Heart left ventricle (tissue), 16 donors: ENCODE measurements around the gene MAPK13. TPM values are rescaled to one million over a fixed set of nuclear protein-coding genes. Genes with fewer than 3 reads are reported as not detected.

Experiments
- ATAC-seq, 4 donors: fragments of 200-7000 bp; cut with Tn5 transposase; one replicate each; pipeline ENCODE4 v1.9.1; 2020 to 2022; ENCODE audit warnings: moderate library complexity in 4 of 4, mild to moderate bottlenecking in 3 of 4, moderate number of reproducible peaks in 1 of 4
- DNase-seq, 5 donors: peaks; one replicate each; pipeline ENCODE4 v3.0.0-alpha.2; 2020
- H3K27ac ChIP-seq, 12 donors: fragments of 200-600 bp; sonication (generic) in 4 of 12; one replicate each; pipeline versions ENCODE4 v1.5.0 to v1.8.0; 2016 to 2022; ENCODE audit warnings: mild to moderate bottlenecking in 2 of 12
- H3K27me3 ChIP-seq, 9 donors: fragments of 200-600 bp; sonication (generic) in 2 of 9; one replicate each; pipeline versions ENCODE4 v1.5.1 to v1.8.0; 2016 to 2022; ENCODE audit warnings: mild to moderate bottlenecking in 3 of 9
- H3K36me3 ChIP-seq, 9 donors: fragments of 200-600 bp; sonication (generic) in 2 of 9; one replicate each; pipeline versions ENCODE4 v1.5.0 to v1.8.0; 2018 to 2022; ENCODE audit warnings: mild to moderate bottlenecking in 2 of 9
- H3K4me1 ChIP-seq, 12 donors: fragments of 200-600 bp; sonication (generic) in 4 of 12; one replicate each; pipeline versions ENCODE4 v1.5.0 to v1.8.0; 2016 to 2022; ENCODE audit warnings: mild to moderate bottlenecking in 3 of 12
- H3K4me3 ChIP-seq, 12 donors: fragments of 200-600 bp; sonication (generic) in 4 of 12; one replicate each; pipeline versions ENCODE4 v1.5.0 to v1.8.0; 2017 to 2022; ENCODE audit warnings: mild to moderate bottlenecking in 9 of 12, moderate library complexity in 4 of 12
- H3K9me3 ChIP-seq, 12 donors: fragments of 200-600 bp; sonication (generic) in 4 of 12; one replicate each; pipeline versions ENCODE4 v1.5.0 to v1.8.0; 2016 to 2022; ENCODE audit warnings: mild to moderate bottlenecking in 1 of 12
- CTCF ChIP-seq, 12 donors: fragments of 200-600 bp; sonication (generic) in 4 of 12; IDR thresholded peaks; one replicate each; pipeline versions ENCODE4 v1.5.0 to v1.8.0; 2018 to 2022; ENCODE audit warnings: antibody characterized with exemption in 12 of 12, mild to moderate bottlenecking in 5 of 12
- POLR2A ChIP-seq, 2 donors: fragments of 450-650 bp; IDR thresholded peaks; one replicate each; pipeline ENCODE4 v1.6.1; 2017; ENCODE audit warnings: antibody characterized with exemption in 2 of 2, mild to moderate bottlenecking in 2 of 2, moderate library complexity in 2 of 2
- WGBS, 4 donors: extraction: QIAGEN DNeasy Blood & Tissue Kit in 2 of 4; methylation state at CpG; one replicate each; pipeline versions ENCODE4 v1.1.5 to v1.1.7; 2013 to 2018; 5-methylcytosine and 5-hydroxymethylcytosine counted together
- intact Hi-C, 10 donors: fragments of 100-400 bp; cut with DNase I; formaldehyde crosslinking; loops; one replicate each; pipeline versions ENCODE4 v1.11.1 to v1.14.2; 2022
- polyA plus RNA-seq, 2 donors: library from polyadenylated mRNA; stranded (reverse); fragments of 200-250 nt; gene quantifications; one replicate each; pipeline ENCODE4 v1.2.3, GENCODE V29; 2013
- total RNA-seq, 9 donors: library from RNA; depleted of rRNA in 2 of 9; stranded (reverse); fragments of >200 nt in 2 of 9; fragmentation: NEBNext Ultra II Directional in 3 of 9; extraction: Animal tissue kit (Norgen Biotek cat#: 25700) in 3 of 9; gene quantifications; one replicate each; pipeline versions ENCODE4 v1.1.0 to v1.2.4, GENCODE V29; 2016 to 2023
- donor health status: ischemic (EF 13 %, LVEDD 7.1; RV severe dilation, severe dysfunction).
- donor health status: healthy with polysubstance abuse.
- donor health status: DM: no; HTN: yes; CAD: no.
- donor health status: DM: no; HTN: no; CAD: no.
- donor health status: ischemic (EF 25% LVEDD 6.9; RV normal size, moderate dysfunction).
- donor health status: ischemic (EF 25% LVEDD 5.7; RV mildly dilated, moderate dysfunction).
- donor health status: healthy.
- donor health status: DM: yes; HTN: yes; CAD: no.
- donor health status: ischemic (EF 35%, LVEDD 5.7; RV mildly dilated, moderate dysfunction).
- donor health status: nonischemic (EF 11% LVEDD 7.7; RV severe dilation, severe dysfunction).
- donor health status: DM: yes; HTN: yes; CAD: no.
- donor health status: PGD.
- donor health status: ischemic (EF 29% LVEDD 5.4; RV normal size, mild dysfunction).
- donor health status: nonischemic (EF 23%, LVEDD 6.1; RV moderate dilation, normal function).

Gene MAPK13
- total and polyA plus RNA-seq, 11 donors, result 0.24 to 16.8 (median 0.56) TPM

DNA sequence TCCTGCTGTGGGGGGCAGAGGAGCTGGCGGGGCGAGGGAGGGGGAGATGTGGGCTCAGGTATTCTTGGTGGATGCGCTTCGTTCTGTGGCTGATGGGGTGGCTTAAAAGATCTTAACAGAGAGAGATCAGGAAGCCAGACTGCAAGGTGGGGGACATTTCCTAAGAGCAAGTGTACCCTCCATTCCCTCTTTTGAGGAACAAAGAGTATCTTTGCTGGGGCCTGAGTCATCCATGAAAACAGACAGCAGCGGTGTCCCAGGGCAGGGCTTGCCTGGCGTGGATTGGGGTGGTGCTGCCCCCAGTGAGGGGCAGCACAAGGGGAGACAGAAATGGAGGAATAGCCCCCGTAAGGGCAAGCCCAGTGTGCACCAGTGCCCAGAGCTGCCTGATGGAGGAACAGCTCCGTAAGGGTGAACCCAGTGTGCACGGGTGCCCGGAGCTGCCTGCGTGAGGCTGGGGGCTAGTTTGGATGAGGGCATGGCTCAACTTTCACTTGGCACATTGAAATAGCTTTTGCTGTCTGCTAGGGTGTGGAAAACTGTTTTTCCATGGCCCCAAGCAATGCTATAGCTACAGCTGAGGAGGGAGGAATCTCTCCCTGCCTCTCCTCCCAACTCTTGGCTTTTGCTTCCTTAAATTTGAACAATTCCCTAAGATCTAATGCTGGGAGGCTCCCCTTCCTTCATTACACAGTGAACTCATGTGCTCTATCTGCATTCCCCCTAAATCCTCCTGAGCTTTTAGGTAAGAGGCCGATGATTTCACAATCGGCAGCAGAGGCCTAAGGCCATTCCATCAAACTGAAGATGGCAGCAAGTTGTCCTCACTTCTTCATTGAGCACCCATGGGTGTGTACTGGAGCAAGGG lies 12.9 kb downstream of the MAPK13 start:
- ATAC-seq (no peak), DNase-seq (no peak)
- WGBS, 4 donors, result 91 to 95% (median 93%) methylated on average over 13 of the region's 13 CpGs
- no peak overlapping the region for H3K27ac ChIP-seq
- peaks cover 0 to 35% (median 0%) of the 10 kb centered on the region in 12 donors for H3K4me1 ChIP-seq
- no peaks in the 10 kb centered on the region for H3K27me3 ChIP-seq
- intact Hi-C loops, result no loop called here
- no peaks in the 10 kb centered on the region for H3K9me3 ChIP-seq
- no peak overlapping the region for H3K4me3 ChIP-seq
- no peak for TF ChIP-seq CTCF (IDR thresholded peaks at IDR 0.05)
- no peak for TF ChIP-seq POLR2A (IDR thresholded peaks at IDR 0.05)
- peaks cover 0 to 16% (median 0%) of the 10 kb centered on the region in 9 donors for H3K36me3 ChIP-seq

GRCh38 chr6:36145495-36145894 lies 15.2 kb downstream of the MAPK13 start:
- no peaks in the 10 kb centered on the region for H3K36me3 ChIP-seq
- no peak for ATAC-seq
- H3K9me3 ChIP-seq, result no peaks in the 10 kb centered on the region
- TF ChIP-seq CTCF (IDR thresholded peaks at IDR 0.05) (no peak), POLR2A (IDR thresholded peaks at IDR 0.05) (no peak)
- intact Hi-C loops, result no loop called here
- WGBS, 4 donors, result 32 to 86% (median 77%) methylated on average over 2 to 4 of the region's 4 CpGs
- DNase-seq, result no peak
- H3K27ac ChIP-seq, result no peak overlapping the region
- H3K4me3 ChIP-seq, result no peak overlapping the region
- H3K4me1 ChIP-seq, result peaks cover 0 to 36% (median 0%) of the 10 kb centered on the region in 12 donors
- no peaks in the 10 kb centered on the region for H3K27me3 ChIP-seq

- no peak overlapping the region for H3K4me3 ChIP-seq
- 88 to 92% (median 90%) methylated on average over 3 of the region's 3 CpGs for WGBS, 4 donors
- DNase-seq (peak in 1 of 5 donors; percentile 50), ATAC-seq (no peak)
- H3K9me3 ChIP-seq, result no peaks in the 10 kb centered on the region
- no peaks in the 10 kb centered on the region for H3K27me3 ChIP-seq
- intact Hi-C loops, result no loop called here
- H3K4me1 ChIP-seq, result peaks cover 0 to 37% (median 0%) of the 10 kb centered on the region in 12 donors
- TF ChIP-seq POLR2A (IDR thresholded peaks at IDR 0.05) (no peak), CTCF (IDR thresholded peaks at IDR 0.05) (no peak)
- H3K27ac ChIP-seq, result no peak overlapping the region
- no peaks in the 10 kb centered on the region for H3K36me3 ChIP-seq
Measured at GRCh38 chr6:36147294-36147693, 17.0 kb downstream of the MAPK13 start.

- intact Hi-C loops, result no loop called here
- no peak overlapping the region for H3K4me3 ChIP-seq
- peaks cover 0 to 30% (median 0%) of the 10 kb centered on the region in 12 donors for H3K4me1 ChIP-seq
- no peaks in the 10 kb centered on the region for H3K9me3 ChIP-seq
- ATAC-seq (no peak), DNase-seq (no peak)
- no peak overlapping the region for H3K27ac ChIP-seq
- no peaks in the 10 kb centered on the region for H3K27me3 ChIP-seq
- TF ChIP-seq POLR2A (IDR thresholded peaks at IDR 0.05) (no peak), CTCF (IDR thresholded peaks at IDR 0.05) (no peak)
- H3K36me3 ChIP-seq, result no peaks in the 10 kb centered on the region
Measured at GRCh38 chr6:36149476-36149875, 19.2 kb downstream of the MAPK13 start.
